ENCODE data around the gene SMARCAL1. TPM values are rescaled to one million over a fixed set of nuclear protein-coding genes. Genes with fewer than 3 reads are reported as not detected.

Gene SMARCAL1
- total RNA-seq, 1 experiment from 2014 or later = 26.4 TPM

DNA sequence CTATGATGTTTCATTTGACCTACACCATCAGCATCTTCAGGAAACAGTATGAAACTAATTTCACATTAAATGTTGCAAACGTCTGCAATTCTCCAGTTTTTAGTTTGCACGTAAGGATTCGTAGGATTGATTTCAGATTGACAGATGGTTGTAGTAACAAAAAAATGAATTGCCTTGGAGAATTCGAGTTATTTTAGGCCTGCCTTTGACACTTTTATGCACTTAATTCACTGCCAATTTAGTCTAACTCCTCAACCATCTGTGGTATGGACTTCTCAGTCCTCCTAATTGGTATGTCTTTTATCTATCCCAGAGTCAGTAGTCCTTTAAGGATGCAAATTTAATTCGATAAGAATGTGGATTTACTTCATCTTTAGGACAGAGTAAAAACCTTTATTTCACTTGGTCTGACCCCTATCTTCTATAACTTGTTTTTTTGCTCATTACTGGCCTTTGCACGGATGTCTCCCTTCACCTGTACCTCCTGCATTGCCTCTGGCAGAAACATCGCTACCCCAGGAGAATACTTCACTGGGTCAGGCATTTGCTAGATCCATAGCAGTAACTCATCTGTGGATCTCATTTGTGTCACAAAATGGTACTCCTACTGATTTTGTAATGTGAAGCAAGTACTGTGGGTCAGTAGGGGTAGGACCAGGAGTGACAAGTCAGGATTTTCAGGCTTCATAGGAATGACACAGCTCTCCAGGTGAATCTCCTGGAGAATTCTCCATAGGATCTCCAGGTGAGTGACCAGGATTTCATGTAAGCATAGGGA is 90.3 kb downstream of the SMARCAL1 start:
- in situ Hi-C loops (cut with HindIII; ENCODE audit: low pct_unique_long_range_greater_than_20kb, low sequenced_read_pairs) = no loop called here
- DNase-seq (ENCODE audit: low read depth, low spot score) (no peak), ATAC-seq (no peak)
- ChIA-PET POLR2A (no interaction called here), CTCF (no interaction called here)
- BruUV-seq (replicated peaks) = no TSS peak
- Histone ChIP-seq H3K4me3 (ENCODE audit: low read depth in 2 of 2, low read length in 2 of 2) (no peak overlapping the region), H3K4me1 (ENCODE audit: control insufficient read depth, insufficient read depth, low read length) (peaks cover 20% of the 10 kb centered on the region), H3K9me3 (ENCODE audit: control insufficient read depth, insufficient read depth, low read depth, low read length) (no peaks in the 10 kb centered on the region), H3K36me3 (ENCODE audit: control insufficient read depth, insufficient read depth, low read length) (peaks cover 38% of the 10 kb centered on the region), H3K27me3 (ENCODE audit: control insufficient read depth, insufficient read depth, low read length) (no peaks in the 10 kb centered on the region), H3K27ac (ENCODE audit: low read length) (no peak overlapping the region)
- intact Hi-C loops (cut with micrococcal nuclease; ENCODE audit: unreplicated experiment) = no loop called here
- TF ChIP-seq SIN3A (IDR thresholded peaks at IDR 0.05; ENCODE audit: borderline replicate concordance, insufficient read depth, low read depth, low read length) (no peak), POLR2AphosphoS5 (IDR thresholded peaks at IDR 0.05; ENCODE audit: low read depth, low read length) (no peak), TCF7L2 (IDR thresholded peaks at IDR 0.05; ENCODE audit: low read depth, low read length) (no peak)
- TF ChIP-seq, protein P1, sequence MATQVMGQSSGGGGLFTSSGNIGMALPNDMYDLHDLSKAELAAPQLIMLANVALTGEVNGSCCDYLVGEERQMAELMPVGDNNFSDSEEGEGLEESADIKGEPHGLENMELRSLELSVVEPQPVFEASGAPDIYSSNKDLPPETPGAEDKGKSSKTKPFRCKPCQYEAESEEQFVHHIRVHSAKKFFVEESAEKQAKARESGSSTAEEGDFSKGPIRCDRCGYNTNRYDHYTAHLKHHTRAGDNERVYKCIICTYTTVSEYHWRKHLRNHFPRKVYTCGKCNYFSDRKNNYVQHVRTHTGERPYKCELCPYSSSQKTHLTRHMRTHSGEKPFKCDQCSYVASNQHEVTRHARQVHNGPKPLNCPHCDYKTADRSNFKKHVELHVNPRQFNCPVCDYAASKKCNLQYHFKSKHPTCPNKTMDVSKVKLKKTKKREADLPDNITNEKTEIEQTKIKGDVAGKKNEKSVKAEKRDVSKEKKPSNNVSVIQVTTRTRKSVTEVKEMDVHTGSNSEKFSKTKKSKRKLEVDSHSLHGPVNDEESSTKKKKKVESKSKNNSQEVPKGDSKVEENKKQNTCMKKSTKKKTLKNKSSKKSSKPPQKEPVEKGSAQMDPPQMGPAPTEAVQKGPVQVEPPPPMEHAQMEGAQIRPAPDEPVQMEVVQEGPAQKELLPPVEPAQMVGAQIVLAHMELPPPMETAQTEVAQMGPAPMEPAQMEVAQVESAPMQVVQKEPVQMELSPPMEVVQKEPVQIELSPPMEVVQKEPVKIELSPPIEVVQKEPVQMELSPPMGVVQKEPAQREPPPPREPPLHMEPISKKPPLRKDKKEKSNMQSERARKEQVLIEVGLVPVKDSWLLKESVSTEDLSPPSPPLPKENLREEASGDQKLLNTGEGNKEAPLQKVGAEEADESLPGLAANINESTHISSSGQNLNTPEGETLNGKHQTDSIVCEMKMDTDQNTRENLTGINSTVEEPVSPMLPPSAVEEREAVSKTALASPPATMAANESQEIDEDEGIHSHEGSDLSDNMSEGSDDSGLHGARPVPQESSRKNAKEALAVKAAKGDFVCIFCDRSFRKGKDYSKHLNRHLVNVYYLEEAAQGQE (IDR thresholded peaks at IDR 0.05; ENCODE audit: insufficient read depth in 1 of 2, low read depth in 2 of 2, low read length in 1 of 2) = no peak
- TF ChIP-seq, protein P2, sequence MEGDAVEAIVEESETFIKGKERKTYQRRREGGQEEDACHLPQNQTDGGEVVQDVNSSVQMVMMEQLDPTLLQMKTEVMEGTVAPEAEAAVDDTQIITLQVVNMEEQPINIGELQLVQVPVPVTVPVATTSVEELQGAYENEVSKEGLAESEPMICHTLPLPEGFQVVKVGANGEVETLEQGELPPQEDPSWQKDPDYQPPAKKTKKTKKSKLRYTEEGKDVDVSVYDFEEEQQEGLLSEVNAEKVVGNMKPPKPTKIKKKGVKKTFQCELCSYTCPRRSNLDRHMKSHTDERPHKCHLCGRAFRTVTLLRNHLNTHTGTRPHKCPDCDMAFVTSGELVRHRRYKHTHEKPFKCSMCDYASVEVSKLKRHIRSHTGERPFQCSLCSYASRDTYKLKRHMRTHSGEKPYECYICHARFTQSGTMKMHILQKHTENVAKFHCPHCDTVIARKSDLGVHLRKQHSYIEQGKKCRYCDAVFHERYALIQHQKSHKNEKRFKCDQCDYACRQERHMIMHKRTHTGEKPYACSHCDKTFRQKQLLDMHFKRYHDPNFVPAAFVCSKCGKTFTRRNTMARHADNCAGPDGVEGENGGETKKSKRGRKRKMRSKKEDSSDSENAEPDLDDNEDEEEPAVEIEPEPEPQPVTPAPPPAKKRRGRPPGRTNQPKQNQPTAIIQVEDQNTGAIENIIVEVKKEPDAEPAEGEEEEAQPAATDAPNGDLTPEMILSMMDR (IDR thresholded peaks at IDR 0.05) = no peak

DNA sequence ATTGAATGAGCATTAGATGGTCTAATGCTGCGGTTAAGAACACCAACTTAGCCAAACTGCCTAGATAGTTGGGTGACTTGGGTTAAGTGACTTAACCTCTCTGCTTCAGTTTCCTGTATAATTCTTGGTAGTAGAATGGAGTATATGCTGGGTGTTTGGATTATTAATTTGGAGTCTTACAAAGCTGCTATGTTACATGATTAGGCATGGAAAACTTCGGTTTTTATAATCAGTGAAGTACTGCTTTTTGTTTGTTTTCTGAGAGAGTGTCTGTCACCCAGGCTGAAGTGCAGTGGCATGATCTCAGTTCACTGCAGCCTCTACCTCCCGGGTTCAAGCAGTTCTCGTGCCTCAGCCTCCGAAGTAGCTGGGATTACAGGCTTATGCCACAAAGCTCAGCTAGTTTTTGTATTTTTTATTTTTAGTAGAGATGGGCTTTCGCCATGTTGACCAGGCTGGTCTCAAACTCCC is 90.9 kb downstream of the SMARCAL1 start:
- Histone ChIP-seq H3K27ac (ENCODE audit: low read length) (no peak overlapping the region), H3K36me3 (ENCODE audit: control insufficient read depth, insufficient read depth, low read length) (peaks cover 38% of the 10 kb centered on the region), H3K27me3 (ENCODE audit: control insufficient read depth, insufficient read depth, low read length) (no peaks in the 10 kb centered on the region), H3K9me3 (ENCODE audit: control insufficient read depth, insufficient read depth, low read depth, low read length) (no peaks in the 10 kb centered on the region), H3K4me3 (ENCODE audit: low read depth in 2 of 2, low read length in 2 of 2) (no peak overlapping the region), H3K4me1 (ENCODE audit: control insufficient read depth, insufficient read depth, low read length) (peaks cover 20% of the 10 kb centered on the region)
- in situ Hi-C loops (cut with HindIII; ENCODE audit: low pct_unique_long_range_greater_than_20kb, low sequenced_read_pairs) = no loop called here
- intact Hi-C loops (cut with micrococcal nuclease; ENCODE audit: unreplicated experiment) = no loop called here
- TF ChIP-seq, protein P2 (IDR thresholded peaks at IDR 0.05) = no peak
- TF ChIP-seq, protein P1 (IDR thresholded peaks at IDR 0.05; ENCODE audit: insufficient read depth in 1 of 2, low read depth in 2 of 2, low read length in 1 of 2) = no peak
- TF ChIP-seq POLR2AphosphoS5 (IDR thresholded peaks at IDR 0.05; ENCODE audit: low read depth, low read length) (no peak), TCF7L2 (IDR thresholded peaks at IDR 0.05; ENCODE audit: low read depth, low read length) (no peak), SIN3A (IDR thresholded peaks at IDR 0.05; ENCODE audit: borderline replicate concordance, insufficient read depth, low read depth, low read length) (no peak)
- ATAC-seq (no peak), DNase-seq (ENCODE audit: low read depth, low spot score) (no peak)
- ChIA-PET CTCF (no interaction called here), POLR2A (no interaction called here)
- no TSS peak for BruUV-seq (replicated peaks)
